Loucy (cell line): ENCODE measurements around the gene PC.

Experiments
- H2AFZ ChIP-seq: fragments of 200-600 bp; sonication (generic); 2 replicates; pipeline ENCODE4 v1.6.0; 2016; ENCODE audit warnings: antibody characterized with exemption, mild to moderate bottlenecking, low read length, moderate library complexity
- H3F3A ChIP-seq: fragments of 200-600 bp; 2 replicates; pipeline ENCODE4 v1.6.0; 2016; ENCODE audit warnings: antibody characterized with exemption, low read depth, mild to moderate bottlenecking
- H3K27me3 ChIP-seq: fragments of 200-600 bp; sonication (generic); 2 replicates; pipeline ENCODE4 v1.6.1; 2014; ENCODE audit warnings: low read length, mild to moderate bottlenecking; ENCODE audit not compliant: insufficient read depth, poor library complexity, severe bottlenecking
- H3K36me3 ChIP-seq: fragments of 200-600 bp; sonication (generic); 2 replicates; pipeline ENCODE4 v1.6.1; 2016; ENCODE audit warnings: low read length; ENCODE audit not compliant: insufficient read depth
- H3K4me1 ChIP-seq: fragments of 200-600 bp; sonication (generic); 2 replicates; pipeline ENCODE4 v1.5.1; 2014; ENCODE audit warnings: low read length, mild to moderate bottlenecking; ENCODE audit not compliant: insufficient read depth, poor library complexity, severe bottlenecking
- H3K4me2 ChIP-seq: fragments of 200-600 bp; sonication (generic); 2 replicates; pipeline ENCODE4 v1.6.0; 2014; ENCODE audit warnings: antibody characterized with exemption, low read length, low read depth, mild to moderate bottlenecking; ENCODE audit not compliant: poor library complexity, severe bottlenecking
- H3K4me3 ChIP-seq: fragments of 200-600 bp; sonication (generic); 2 replicates; pipeline ENCODE4 v1.5.1; 2014; ENCODE audit warnings: low read length, mild to moderate bottlenecking, mixed read lengths; ENCODE audit not compliant: poor library complexity, severe bottlenecking
- H3K79me2 ChIP-seq: fragments of 200-600 bp; sonication (generic); 2 replicates; pipeline ENCODE4 v1.6.1; 2014; ENCODE audit warnings: low read length; ENCODE audit not compliant: insufficient read depth
- H3K9ac ChIP-seq: fragments of 200-600 bp; sonication (generic); 2 replicates; pipeline ENCODE4 v1.6.0; 2014; ENCODE audit warnings: mild to moderate bottlenecking, low read depth, low read length, moderate library complexity; ENCODE audit not compliant: poor library complexity, severe bottlenecking
- H3K9me2 ChIP-seq: fragments of 200-600 bp; sonication (generic); replicated peaks from 2 replicates; pipeline ENCODE4 v1.6.1; 2016; ENCODE audit warnings: low read depth, low read length, mixed read lengths
- H3K9me3 ChIP-seq: fragments of 200-600 bp; sonication (generic); 2 replicates; pipeline ENCODE4 v1.6.1; 2014; ENCODE audit warnings: mild to moderate bottlenecking, antibody characterized with exemption, low read length, low read depth; ENCODE audit not compliant: insufficient read depth
- H4K20me1 ChIP-seq: fragments of 200-600 bp; sonication (generic); 2 replicates; pipeline ENCODE4 v1.6.0; 2014; ENCODE audit warnings: antibody characterized with exemption, low read length, mild to moderate bottlenecking; ENCODE audit not compliant: insufficient read depth, poor library complexity, severe bottlenecking
- CTCF ChIP-seq: fragments of 200-600 bp; sonication (generic); conservative IDR thresholded peaks from 2 replicates; pipeline ENCODE4 v1.5.1; 2014; ENCODE audit warnings: mild to moderate bottlenecking, antibody characterized with exemption, low read length
- EZH2phosphoT487 ChIP-seq: fragments of 200-600 bp; IDR thresholded peaks from 2 replicates; pipeline ENCODE4 v1.6.1; 2018; ENCODE audit warnings: antibody characterized with exemption, mild to moderate bottlenecking, moderate library complexity, borderline replicate concordance

PC gene

DNA sequence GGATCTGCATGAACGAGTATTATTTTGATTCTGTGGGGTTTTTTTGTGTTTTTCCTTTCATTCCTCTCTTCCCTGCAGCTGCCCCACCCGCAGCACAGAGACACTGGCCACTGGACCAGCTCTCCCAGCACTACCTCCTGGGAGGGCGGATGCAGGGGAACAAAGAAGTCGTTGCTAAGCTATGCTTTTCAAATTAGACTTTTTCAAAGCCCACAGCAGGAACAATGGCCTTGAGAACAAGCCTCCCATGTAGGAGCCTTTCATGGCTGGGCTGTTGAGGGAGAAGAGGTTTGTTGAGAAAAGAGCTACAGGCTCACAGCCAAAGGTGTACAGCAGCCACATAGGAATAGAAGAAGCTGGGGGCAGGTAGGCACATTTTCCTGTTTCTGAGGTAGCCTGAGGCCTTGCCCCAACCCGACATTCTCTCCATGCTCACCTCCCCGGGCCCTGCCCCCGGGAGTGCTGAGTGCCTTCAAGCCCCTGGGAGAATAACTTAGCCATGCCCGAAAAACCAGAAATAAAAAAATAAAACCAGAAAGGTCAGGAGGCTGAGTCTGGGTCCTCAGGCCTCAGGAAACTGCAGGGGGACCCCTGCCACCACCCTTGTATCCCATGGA, 44.2 kb upstream of the PC start:
- TF ChIP-seq CTCF (no peak), EZH2phosphoT487 (no peak)
- Histone ChIP-seq H3K9me2 (no peaks in the 10 kb centered on the region), H3K36me3 (no peaks in the 10 kb centered on the region), H3K4me3 (no peak overlapping the region), H4K20me1 (no peaks in the 10 kb centered on the region), H3K79me2 (no peaks in the 10 kb centered on the region), H3K9ac (no peak overlapping the region), H3K4me1 (peaks cover 12% of the 10 kb centered on the region), H2AFZ (no peak overlapping the region), H3K27me3 (peaks cover 12% of the 10 kb centered on the region), H3K9me3 (no peaks in the 10 kb centered on the region), H3K4me2 (no peak overlapping the region), H3F3A (no peaks in the 10 kb centered on the region)

DNA sequence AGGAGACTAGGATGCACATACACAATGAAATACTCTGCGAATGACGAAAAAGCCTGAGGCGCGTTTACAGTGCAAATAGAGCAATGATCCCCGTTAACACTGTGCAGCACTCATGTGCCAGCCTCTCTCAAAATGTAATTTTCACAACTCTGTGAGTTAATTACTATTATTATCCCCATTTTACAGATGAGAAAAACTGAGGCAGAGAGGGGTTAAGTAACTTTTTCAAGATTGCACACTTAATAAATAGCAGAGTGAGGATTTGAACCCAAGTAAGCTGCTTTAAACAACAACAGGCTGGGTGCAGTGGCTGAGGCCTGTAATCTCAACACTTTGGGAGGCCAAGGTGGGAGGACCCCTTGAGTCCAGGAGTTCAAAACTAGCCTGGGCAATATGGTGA, 43.1 kb upstream of the PC start:
- Histone ChIP-seq H3K4me3 (no peak overlapping the region), H3K4me1 (peaks cover 3% of the 10 kb centered on the region), H3K27me3 (peaks cover 12% of the 10 kb centered on the region), H3F3A (no peaks in the 10 kb centered on the region), H4K20me1 (no peaks in the 10 kb centered on the region), H2AFZ (no peak overlapping the region), H3K79me2 (no peaks in the 10 kb centered on the region), H3K9ac (no peak overlapping the region), H3K4me2 (no peak overlapping the region), H3K9me2 (no peaks in the 10 kb centered on the region), H3K36me3 (no peaks in the 10 kb centered on the region), H3K9me3 (no peaks in the 10 kb centered on the region)
- no peak for TF ChIP-seq EZH2phosphoT487
- TF ChIP-seq CTCF, result no peak

- H3K9me2 ChIP-seq, result no peaks in the 10 kb centered on the region
- no peak overlapping the region for H3K4me3 ChIP-seq
- no peaks in the 10 kb centered on the region for H3K36me3 ChIP-seq
- no peak overlapping the region for H2AFZ ChIP-seq
- TF ChIP-seq CTCF (no peak), EZH2phosphoT487 (no peak)
- H3K4me1 ChIP-seq, result no peaks in the 10 kb centered on the region
- H3K9me3 ChIP-seq, result no peaks in the 10 kb centered on the region
- no peaks in the 10 kb centered on the region for H3K79me2 ChIP-seq
- H3K4me2 ChIP-seq, result no peak overlapping the region
- peaks cover 12% of the 10 kb centered on the region for H3K27me3 ChIP-seq
- H3F3A ChIP-seq, result no peaks in the 10 kb centered on the region
- H4K20me1 ChIP-seq, result no peaks in the 10 kb centered on the region
- no peak overlapping the region for H3K9ac ChIP-seq
Observed at GRCh38 chr11:66999555-66999954, 41.4 kb upstream of the PC start.
